GM12875 (cell line): ENCODE data around the gene ANO2.

Experiments used
- H3K4me3 ChIP-seq: one replicate; pipeline ENCODE4 v1.5.1; 2011; ENCODE audit warnings: low read depth, low read length, control low read depth
- CTCF ChIP-seq: IDR thresholded peaks from 2 replicates; pipeline ENCODE4 v1.5.1; 2011; ENCODE audit warnings: low read depth, mild to moderate bottlenecking, control low read depth, inconsistent platforms, low read length, moderate library complexity, borderline replicate concordance; ENCODE audit not compliant: insufficient read depth

The ANO2 gene

DNA sequence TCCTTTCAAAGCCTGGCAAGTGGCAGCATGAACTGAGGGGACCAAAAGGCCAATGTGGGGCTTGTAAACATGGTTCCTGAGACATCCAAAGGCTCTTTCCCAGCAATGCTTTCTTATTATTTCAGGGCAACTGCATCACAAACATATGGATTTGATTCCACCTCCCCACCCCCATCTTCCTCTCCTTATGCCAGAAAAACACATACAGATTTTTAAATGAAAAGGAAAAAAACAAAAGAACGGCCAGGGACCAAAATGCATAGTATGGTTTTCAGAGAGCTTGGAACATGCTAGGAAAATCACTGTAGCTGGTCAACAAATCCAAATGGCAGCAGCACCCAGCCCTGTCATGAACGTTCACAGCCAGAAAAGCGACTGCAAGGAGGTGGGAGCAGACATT, 167.6 kb downstream of the ANO2 start:
- no peak for TF ChIP-seq CTCF
- H3K4me3 ChIP-seq: no peak overlapping the region

- no peak for TF ChIP-seq CTCF
These were observed 169.0 kb downstream of the ANO2 start for GRCh38 chr12:5776091-5776490.

DNA sequence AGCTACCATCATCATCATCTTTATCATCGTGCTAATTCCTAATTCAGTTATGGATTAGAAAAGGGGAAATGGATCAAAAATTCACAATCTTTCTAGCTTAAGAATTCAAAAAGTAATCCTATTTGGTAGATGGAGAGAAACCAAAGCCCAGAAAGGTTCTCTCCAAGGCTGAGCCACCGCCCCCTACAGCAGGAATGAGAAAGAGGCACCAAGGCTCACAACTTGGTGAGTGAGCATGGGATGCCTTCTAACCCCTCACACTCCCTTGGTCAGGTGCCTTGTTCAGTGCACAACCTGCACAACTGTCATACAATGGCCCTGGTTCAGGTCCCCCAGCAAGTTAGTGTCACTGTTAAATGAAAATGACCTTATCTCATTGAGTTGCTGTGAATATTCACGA, 171.5 kb downstream of the ANO2 start:
- no peak overlapping the region for H3K4me3 ChIP-seq
- no peak for TF ChIP-seq CTCF

More at GRCh38 chr12:5776091-5776490, 169.0 kb downstream of the ANO2 start:
- no peak overlapping the region for H3K4me3 ChIP-seq

DNA sequence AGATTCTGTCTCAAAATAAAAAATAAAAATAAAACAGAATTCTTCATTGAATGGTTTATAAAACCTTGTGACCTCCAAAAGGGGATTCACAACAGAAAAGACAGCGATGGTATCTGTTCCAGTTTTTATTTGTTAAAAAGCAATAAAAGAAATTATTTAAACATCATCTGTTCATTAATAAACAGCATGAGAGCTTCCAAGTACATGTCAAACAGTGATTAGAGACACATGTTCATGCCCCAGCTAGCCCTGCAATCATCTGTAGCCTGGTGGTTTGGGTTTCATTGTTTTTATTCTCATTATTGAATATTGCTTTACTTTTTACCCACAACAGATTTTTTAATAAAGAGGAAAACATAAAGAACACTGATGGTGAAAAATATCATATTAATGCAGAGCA, 173.3 kb downstream of the ANO2 start:
- no peak overlapping the region for H3K4me3 ChIP-seq
- TF ChIP-seq CTCF: no peak

DNA sequence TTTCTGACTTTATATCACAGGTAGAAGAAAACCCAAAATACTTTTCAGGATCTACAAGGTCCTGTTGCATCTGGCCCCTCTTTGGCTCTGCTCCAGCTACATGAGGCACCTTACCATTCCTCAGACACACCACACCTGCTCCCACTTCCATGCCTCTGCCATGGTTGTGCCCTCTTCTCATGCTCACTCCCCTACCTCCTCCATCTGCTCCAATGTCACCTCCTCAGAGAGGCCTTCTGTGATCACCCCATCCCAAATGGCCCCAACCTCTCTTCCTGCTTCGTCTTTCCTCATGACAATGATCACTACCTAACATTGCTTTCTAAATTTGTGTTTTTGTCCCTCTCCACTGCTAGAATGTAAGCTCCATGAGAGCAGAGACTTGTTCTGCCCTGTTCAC, 174.3 kb downstream of the ANO2 start:
- TF ChIP-seq CTCF: no peak

GRCh38 chr12:5768581-5769196, 176.4 kb downstream of the ANO2 start:
- TF ChIP-seq CTCF: no peak
- H3K4me3 ChIP-seq: no peak overlapping the region

More for the DNA sequence above, 174.3 kb downstream of the ANO2 start:
- no peak overlapping the region for H3K4me3 ChIP-seq

DNA sequence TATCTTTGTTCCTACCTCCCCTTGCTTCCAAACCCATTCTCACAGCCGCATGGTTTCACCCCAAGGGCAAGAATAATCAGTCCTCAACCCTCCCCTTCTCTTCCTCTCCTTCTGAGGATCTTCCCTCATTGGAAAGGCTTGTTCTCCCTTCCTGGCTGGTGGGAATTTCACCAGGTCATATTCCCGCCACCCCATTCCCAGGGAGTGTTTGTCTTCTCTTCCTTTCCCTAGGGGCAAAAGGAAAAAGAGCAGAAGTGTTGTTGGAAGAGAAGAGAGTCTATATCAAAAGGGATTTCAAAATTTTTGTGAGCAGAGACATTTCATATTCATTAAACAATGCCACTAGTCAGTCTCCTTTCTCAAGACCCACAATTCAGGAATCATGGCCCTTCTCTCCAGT, 176.9 kb downstream of the ANO2 start:
- TF ChIP-seq CTCF: no peak
- no peak overlapping the region for H3K4me3 ChIP-seq
